HG03066 (cell line): Measurements from ENCODE around the gene RNH1.

Experiments
- ATAC-seq: cut with Tn5 transposase; IDR thresholded peaks from one replicate; pipeline ENCODE4 v1.9.1; 2021; ENCODE audit warnings: low read depth; ENCODE audit not compliant: unreplicated experiment

RNH1 gene

DNA sequence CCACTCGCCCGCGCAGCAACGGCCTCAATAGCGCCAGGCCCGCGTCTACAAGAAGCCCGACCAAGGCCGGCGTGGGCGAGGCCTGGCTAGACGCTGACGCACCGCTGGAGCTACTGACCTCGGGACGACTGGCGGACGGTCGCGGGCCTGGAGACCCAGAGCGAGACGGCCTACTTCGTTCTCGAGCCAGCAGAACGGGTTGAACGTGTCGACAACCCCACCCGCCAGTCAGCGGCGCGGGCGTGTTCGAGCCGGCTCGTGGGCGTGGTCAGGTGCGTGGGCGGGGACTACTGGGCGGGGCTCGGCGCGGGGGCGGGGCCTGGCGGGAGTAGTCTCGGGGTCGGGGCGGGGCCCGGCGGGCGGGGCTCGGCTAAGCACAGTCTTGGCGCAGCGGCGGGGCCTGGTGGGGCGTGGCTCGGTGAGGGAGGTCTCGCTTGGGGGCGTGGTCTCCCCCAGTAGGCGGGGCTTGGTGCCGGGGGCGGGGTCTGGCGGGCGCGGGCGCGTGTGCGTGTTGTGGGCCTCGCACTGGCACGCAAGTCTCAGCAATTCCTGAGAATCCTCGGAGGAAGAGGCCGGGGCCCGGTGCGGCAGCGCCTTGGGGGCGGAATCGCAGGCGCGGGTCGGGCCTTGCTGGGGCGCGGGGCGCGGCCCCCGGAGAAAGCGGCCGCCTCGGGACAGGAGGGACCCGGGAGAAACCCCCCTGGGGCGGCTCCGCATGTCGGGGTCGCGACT is at the start of gene RNH1:
Gene RNH1 (minus strand): TSS at position 248 of the 732 bp plus-strand sequence. CDS start 5,080 bp downstream, outside the sequence.
- peak; percentile 48 for ATAC-seq

DNA sequence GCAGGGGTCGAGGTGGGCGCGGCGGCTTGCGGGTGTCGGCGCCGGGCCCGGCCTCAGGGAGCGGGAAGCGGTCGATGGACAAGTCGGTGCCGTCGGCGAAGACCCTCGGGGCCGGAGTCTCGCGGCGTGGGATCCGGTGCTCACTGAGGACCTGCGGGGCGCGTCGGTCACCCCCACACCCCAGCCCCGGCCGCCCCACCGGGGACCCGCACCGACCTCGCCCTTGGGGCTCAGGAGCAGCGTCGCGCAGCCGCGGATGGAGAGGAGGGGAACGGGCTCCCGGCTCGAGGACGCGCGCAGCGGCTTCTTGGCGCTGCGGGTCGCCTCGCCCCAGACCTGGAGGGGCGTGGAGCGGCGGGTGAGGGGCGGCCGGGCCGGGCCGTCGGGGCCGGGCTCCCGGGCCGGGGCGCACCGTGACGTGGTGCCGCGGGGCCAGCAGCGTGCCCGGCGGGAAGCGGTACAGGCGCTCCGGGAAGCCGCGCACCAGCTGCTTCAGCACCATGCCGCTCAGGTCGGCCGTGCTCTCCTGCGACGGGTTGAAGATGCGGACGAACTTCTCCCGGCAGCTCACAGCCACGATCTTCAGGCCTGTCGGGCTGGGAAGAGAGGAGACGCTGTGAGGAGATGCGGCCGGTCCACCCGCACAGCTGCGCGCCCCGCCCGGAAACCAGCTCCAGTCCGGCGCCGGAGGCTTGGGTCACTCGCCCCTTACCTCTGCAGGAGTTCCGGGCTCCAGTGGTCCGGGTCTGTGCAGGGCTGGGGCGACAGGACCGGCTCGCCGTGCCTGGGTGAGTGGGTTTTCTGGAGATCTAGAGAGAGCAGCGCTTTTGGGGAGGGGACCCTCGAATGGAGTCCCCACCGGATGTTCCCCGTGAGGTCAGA is 49.0 kb upstream of the RNH1 start:
- ATAC-seq, result no peak

DNA sequence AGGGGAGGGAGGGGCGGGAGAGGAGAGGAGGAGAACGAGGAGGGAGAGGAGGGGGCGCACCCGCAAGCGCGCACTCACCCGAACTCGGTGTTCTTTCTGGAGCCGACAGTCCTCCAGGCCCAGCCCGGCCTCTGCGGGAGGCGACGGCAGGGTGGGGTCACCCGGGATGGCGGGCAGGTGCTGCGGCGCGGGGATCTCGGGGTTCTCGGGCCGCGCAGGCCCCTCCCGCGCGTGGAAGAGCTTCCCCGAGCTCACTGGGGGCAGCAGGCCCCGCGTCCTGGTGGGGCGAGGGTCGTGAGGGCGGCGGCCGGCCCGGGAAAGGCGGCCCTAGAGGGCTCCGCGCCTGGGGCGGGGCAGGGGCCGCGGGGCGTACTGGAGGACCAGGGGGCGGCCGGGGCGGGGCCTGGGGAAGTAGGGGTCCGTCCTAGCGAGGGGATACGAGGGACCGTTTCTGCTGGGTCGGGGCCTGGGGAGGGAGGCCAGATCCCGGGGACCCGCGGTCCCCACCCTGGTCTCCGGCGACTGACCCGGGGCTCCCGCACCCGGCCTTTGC is 48.3 kb upstream of the RNH1 start:
- no peak for ATAC-seq

DNA sequence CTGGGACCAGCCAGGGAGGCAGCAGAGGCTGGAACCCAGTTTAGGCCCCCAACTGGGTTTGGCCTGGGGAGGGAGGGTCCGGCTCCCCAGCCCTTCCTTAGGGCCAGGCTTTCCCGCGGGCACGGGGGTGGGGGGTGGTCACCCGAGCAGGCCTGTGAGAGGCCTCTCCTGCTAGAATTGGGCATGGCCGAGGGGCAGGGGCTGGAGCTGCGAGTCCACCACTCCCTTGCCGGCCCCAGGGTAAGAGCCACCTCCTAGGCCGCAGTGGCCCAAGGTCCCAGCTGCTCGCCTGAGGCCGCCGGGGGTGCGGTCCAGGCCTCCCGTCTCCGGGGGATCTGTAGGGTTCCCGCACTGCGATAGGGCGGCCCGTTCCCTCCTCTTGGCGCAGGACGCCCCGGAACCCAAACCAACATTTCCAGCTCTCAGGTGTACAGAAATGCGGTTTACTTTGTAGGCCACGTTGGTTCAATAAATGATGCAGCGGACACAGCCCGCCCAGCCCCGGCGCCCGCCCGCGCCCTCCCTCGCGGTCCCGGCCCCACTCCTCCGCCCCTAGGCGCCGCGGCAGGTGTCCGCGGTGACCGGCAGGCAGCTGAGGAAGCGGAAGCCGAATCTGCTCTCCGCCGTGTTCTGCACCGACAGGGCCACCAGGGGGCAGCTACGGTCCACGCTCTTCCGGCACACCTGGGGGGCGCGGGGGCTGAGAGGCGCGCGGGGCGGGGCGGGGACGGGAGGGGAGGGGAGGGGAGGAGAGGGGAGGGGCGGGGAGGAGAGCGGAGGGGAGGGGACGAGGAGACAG is 47.6 kb upstream of the RNH1 start:
- ATAC-seq, result no peak

DNA sequence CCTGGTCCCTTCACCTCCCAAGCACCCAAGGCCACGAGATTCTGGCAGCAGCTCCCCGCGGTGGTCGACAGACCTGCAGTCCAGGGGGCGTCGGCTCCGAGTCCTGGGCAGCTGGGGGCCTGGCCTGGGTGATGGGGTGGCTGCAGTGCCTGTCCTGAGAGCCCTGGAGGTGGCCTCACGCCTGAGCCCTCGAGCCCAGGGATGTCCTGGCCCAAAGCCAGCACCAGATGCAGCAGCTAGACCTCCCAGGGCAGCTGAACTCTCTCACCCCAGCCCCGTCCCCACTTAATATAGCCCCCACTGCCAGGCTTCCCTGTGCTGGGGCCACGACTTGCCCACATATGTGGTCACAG is 46.9 kb upstream of the RNH1 start:
- no peak for ATAC-seq

DNA sequence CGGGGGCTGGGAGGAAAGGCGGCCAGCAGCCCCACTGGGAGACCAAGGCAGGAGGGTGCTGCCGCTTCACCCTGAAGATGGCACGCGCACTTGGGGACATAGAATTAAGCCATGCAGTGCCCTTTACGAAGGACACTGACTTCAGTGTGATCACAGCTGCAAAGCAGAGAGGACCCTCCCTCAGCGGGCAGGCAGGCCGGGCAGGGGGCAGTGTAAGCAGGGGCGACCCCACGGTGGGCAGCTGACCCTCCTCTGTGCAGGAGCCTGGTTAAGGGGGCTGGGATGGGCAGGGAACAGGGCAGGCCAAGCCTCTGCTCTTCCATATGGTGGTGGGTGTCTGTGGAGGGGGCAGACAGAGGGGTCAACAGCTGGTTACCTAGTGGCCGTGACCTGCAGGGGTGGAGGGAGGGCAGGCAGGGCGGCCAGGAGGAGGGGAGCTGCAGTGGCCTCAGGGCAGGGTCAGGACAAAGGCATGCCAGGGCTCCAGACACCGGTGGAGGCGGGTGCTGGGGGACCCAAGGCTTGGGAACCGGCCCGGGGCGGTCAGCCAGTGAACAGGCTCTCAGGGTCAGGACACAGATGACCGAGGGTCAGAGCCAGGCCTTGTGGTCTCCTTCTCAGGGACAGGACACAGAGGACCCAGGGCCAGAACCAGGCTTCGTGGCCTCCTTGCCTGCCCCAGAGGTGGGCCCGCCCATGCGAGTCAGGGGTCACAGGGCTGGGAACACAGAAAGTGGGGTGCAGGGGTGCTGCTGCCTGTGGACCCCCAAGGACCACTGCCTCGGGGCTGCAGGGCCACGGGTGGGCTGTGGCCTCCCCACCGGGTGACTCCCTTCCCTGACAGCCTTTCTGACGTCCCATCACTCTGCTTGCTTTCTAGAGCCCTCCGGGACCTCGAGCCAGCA is 46.3 kb upstream of the RNH1 start:
- no peak for ATAC-seq

DNA sequence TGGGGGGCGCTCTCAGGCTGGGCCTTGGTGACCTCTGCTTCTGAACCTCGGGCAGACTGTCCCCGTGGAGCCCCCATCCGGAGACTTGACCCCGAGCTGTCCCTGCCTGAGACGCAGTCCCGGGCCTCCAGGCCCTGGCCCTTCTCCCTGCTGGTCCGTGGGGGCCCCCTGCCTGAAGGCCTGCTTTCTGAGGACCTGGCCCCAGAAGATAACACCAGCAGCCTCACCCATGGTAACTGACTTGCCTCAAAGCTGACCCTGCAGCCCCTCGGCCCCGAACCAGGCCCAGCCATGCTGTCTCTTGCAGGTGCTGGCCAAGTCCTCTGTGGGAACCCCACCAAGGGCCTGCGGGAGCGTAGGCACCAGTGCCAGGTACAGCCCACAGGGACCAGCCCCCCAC is 44.6 kb upstream of the RNH1 start:
- no peak for ATAC-seq

DNA sequence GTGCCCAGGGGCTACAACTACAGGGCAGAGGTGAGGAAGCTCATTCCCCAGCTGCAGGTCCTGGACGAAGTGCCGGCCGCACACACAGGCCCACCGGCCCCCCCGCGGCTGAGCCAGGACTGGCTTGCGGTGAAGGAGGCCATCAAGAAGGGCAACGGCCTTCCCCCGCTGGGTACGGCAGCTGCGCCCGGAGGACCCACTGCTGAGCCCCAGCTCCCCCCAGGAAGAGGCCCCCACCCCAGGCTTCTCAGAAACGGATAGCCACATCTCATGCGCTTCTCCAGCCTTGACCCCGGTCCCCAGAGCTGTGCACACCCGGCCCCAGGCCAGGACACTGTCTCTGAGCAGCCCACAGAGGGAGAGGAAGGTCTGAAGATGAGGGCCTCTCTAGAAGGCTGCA is 44.1 kb upstream of the RNH1 start:
- no peak for ATAC-seq

DNA sequence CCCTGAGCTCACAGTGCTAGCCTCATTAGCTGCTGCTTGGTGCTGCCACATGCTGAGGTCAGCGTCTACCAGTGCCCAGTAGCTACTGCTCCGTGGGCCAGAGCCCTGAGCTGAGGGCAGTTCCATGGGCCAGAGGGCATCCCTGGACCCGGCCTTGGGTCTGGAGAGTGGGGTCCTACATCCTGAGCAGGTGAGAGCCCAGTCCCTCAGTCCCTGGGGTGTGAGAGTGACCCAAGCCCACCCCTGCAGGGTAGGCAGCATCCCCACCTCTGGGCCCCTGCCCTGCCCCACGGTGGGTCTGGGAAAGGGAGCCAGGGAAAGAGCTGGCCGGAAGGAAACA is 43.7 kb upstream of the RNH1 start:
- ATAC-seq, result no peak

DNA sequence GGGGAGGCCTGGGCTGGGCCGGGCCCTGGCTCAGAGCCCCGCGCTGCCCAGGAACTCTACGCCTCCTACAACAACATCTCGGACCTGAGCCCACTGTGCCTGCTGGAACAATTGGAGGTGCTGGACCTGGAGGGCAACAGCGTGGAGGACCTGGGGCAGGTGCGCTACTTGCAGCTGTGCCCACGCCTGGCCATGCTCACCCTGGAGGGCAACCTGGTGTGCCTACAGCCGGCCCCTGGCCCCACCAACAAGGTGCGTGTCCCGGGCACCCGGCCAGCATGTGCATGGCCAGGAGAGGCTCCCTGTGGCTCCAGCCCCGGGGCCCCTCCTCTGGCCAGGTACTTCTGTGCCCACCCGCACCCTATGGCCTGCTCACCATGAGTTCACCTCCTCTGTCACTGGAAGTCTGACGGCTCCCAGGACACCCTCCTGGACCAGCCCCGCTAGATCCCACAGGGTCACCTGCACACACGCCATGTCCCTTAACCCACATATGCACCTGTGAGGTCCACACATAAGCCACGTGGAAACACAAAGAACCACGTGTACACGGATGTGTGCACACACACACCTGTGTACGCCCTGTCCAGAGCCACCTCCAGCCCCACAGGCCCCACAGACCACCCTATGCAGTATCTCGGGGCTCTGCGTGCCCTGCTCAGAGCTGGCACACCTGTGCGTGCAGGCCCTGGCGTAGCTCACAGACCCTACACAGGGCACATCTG is 43.1 kb upstream of the RNH1 start:
- ATAC-seq, result no peak

DNA sequence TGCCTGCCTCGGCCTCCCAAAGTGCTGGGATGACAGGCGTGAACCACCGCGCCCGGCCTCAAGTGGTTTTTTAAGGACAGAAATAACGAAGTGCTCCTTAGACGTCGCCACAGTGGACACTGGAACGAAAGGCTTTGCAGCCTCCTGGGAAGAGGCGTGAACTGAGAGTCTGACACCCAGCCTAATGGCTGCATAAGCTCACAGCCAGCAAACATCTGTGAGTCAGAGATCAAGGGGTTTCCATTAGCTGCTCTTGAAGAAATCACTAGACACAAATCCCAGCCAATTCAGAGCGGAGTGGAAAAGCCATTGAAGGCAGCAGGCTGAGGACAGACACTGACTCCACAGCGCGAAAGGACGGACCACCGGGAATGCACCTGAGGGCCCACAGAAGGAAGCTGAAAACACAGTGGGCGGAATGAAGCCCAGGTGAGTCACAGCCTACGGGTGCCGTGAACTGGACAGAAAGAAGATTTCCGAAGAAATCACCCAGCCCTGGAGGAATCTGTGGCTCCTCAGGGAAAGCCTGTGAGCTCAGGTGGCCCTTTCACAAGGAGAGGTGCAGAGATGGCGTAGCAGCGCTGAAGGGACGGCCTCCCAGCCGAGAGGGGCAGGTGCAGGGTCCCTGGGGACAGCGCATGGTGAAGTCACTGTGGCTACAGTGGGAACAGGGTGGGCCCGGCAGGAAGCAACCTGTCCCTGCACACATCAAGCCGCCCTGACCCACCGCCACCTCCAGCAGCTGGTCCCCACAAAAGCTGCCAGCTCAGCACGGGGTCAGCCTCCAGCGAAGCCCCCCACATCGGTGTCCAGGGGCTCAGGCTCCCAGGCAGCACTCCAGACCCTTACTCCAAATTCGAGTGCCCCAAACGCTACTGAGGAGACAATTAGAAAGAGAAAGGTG is 41.9 kb upstream of the RNH1 start:
- no peak for ATAC-seq

DNA sequence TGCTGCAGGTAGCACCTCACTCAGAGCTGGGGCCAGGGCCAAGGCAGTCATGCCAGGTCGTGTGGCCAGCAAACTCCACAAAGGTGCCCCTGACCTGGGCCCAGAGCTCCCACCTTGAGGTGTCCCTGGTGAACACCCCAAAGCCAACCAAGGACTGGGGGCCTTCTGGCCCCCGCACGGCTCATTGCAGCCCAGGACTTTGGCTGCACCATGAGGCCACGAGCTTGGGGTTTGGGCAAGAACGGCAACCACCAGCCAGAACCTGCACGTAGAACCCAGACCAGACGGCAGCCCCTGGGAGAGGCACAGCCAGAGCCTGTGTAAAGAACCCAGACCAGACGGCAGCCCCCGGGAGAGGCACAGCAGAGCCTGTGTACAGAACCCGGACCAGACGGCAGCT is 38.1 kb upstream of the RNH1 start:
- no peak for ATAC-seq

DNA sequence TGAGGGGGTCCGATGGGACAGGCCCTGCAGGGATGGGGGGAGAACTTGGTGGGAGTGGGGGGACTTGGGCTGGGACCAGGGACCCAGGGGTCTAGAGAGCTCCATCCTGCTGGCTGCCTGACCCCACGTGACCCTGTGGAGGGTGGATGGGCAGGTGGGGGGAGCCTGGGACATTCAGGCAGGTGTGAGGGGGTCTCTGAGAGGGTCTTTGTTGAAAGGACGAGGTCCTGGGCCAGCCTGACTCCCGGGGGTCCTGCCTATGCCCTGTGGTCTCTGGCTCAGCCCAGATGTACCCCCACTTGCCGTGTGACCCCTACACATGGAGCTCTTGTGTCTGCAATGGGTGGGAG is 37.8 kb upstream of the RNH1 start:
- no peak for ATAC-seq

DNA sequence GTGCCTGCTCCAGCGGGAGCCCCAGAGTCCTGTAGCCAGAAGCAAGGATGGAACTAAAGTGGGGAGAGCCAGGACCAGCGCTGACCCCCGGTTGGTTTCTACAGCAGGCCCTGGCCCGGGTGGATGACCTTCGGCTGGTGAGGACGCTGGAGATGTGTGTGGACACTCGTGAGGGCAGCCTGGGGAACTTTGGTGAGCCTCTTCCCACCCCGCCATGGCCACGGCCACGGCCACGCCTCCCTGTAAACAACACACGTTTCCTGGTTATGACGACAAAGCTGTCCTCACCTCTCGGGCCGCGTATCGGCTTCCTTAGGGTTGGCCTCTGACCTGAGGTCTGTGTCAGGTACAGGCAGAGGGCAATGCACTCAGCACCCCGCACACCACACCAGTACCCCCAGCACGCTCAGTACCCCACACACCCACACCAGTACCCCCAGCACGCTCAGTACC is 34.4 kb upstream of the RNH1 start:
- ATAC-seq, result no peak

DNA sequence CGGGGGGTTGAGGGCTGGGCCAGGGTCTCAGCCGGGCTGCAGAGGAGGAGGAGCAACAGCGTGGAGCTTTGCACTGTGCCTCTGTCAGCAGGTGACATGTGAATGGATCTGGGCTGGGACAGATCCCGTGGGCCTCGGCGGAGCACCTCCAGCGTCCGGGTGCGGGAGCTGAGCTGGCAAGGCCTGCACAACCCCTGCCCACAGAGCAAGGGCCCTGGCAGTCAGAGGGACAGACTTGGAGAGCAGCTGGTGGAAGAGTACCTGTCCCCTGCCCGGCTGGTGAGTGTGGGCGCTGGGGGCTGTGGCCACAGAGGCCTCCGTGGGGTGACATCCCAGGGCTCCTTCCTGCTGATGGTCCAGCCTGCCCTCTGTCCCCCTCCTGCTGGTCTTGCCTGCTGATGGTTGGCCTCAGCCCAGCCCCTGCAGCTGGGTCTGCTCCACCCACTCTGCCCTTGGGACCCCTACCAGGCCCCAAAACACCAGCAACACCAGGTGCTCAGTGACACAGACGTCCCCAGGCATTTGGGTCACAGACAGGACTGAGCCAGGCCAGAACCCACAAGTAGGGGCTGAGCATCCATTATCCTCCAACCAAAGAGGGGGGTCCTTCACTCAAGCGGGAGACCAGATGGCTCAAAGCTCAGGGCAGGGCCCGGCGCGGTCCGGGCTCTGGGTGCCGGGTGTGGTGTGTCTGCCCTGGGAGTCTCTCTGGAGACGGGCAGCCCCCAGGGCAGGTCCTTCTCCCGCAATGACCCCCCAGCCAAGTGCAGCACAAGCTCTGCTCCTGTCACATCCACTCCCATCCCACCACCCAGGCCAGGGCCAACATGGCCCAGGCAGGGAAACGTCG is 33.8 kb upstream of the RNH1 start:
- no peak for ATAC-seq

DNA sequence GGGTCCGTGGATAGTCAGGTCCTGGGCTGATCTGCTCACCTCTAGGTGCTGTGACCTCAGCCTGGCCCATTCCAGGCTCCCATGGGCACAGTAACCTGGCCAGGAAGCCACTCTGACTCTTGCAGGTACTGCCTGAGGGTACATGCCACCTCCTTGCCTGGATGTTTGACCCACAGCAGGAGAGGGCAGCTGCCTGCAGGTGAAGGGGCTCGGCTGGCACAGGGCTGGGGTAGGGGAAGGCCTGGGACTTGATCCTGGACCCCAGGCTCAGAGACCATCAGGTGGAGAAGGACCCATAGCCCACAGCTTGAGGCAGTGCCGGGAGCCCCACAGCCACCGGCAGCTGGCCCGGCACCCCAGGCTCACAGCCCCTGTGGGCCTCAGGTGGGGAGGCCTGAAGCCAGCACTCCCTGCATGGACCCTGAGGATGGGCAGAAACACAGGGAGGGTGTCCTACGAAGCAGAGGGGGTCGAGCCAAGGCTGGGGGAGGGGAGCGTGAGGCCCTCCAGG is 33.0 kb upstream of the RNH1 start:
- ATAC-seq, result no peak

DNA sequence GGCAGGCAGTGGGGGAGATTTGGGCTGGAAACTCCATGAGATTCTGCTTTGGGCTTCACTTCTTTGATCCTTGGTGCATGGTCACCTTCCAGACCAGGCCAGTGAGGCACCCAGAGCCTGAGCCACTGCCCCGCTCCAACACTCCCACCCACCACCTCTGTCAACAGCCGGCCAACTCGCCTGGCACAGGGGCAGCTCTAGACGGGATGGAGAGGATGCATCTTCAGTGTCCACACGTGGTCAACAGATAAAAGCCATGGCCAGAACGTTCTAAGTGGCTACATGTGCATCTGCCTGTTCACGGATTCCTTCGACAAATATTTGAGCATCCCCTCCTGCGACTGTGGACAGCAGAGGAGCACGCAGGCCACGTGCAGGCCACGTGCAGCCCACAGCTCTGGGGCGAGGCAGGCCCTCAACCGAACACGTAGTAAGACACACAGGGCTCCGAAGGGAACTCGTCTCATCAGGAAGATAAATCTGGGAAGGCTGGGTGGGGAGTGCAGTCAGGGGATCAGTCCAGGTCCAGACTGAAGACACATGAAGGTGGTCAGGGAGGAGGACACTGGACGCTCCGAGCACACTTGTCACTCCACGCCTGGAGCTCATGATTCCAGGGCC is 31.5 kb upstream of the RNH1 start:
- ATAC-seq, result no peak
